Small intestine (tissue), 7 donors: ENCODE measurements around the gene KIAA1217. TPM values are rescaled to one million over a fixed set of nuclear protein-coding genes. Genes with fewer than 3 reads are reported as not detected.
A peak's percentile ranks its signal among the peaks of the same experiment; 100 is the strongest.

Experiments used
- DNase-seq, 2 donors: peaks; one replicate each; pipeline versions ENCODE4 v3.0.0 to v3.0.0-alpha.2; 2013
- FAIRE-seq: peaks from 2 replicates; lab custom pipeline; 2012; peaks lifted over from hg19 to GRCh38; lab: Jason Lieb, UNC
- H3K27ac ChIP-seq, 3 donors: one replicate each; pipeline ENCODE4 v1.5.1; 2013; ENCODE audit warnings: low read length in 2 of 3, mild to moderate bottlenecking in 2 of 3, control low read depth in 1 of 3, inconsistent platforms in 1 of 3, low read depth in 1 of 3, moderate library complexity in 1 of 3
- H3K27me3 ChIP-seq, 3 donors: one replicate each; pipeline ENCODE4 v1.6.1; 2013; ENCODE audit warnings: low read length in 3 of 3, inconsistent platforms in 1 of 3; ENCODE audit not compliant: control insufficient read depth in 3 of 3, insufficient read depth in 3 of 3
- H3K36me3 ChIP-seq, 3 donors: one replicate each; pipeline ENCODE4 v1.6.1; 2013; ENCODE audit warnings: low read length in 3 of 3, inconsistent platforms in 1 of 3, low read depth in 1 of 3, mild to moderate bottlenecking in 1 of 3, moderate library complexity in 1 of 3; ENCODE audit not compliant: control insufficient read depth in 3 of 3, insufficient read depth in 2 of 3
- H3K4me1 ChIP-seq, 3 donors: one replicate each; pipeline ENCODE4 v1.6.1; 2013; ENCODE audit warnings: low read length in 2 of 3, inconsistent platforms in 1 of 3, low read depth in 1 of 3, mild to moderate bottlenecking in 1 of 3, moderate library complexity in 1 of 3; ENCODE audit not compliant: control insufficient read depth in 3 of 3, insufficient read depth in 2 of 3
- H3K4me3 ChIP-seq, 3 donors: one replicate each; pipeline ENCODE4 v1.5.1; 2013; ENCODE audit warnings: low read length in 3 of 3, control low read depth in 1 of 3, inconsistent platforms in 1 of 3, low read depth in 1 of 3, mild to moderate bottlenecking in 1 of 3, moderate library complexity in 1 of 3
- H3K9me3 ChIP-seq, 2 donors: one replicate each; pipeline ENCODE4 v1.6.1; 2013; ENCODE audit warnings: low read depth in 1 of 2, low read length in 1 of 2; ENCODE audit not compliant: control insufficient read depth in 2 of 2, insufficient read depth in 1 of 2
- WGBS, 3 donors: extraction: QIAGEN DNeasy Blood & Tissue Kit; methylation state at CpG; one replicate each; pipeline ENCODE4 v1.1.7; 2013; 5-methylcytosine and 5-hydroxymethylcytosine counted together
- polyA plus RNA-seq, 4 donors: library from polyadenylated mRNA; stranded (reverse) in 3 of 4; unstranded in 1 of 4; fragments of 200-250 nt in 3 of 4; fragments of 120-200 nt in 1 of 4; gene quantifications; one replicate each; pipeline versions ENCODE4 v1.2.1 to v1.2.3, GENCODE V29; 2013
- donor health status: healthy with polysubstance abuse.
- donor health status: control.
- donor health status: control.
- donor health status: Bipolar disorder and iron deficiency.
- donor health status: healthy.

KIAA1217 gene
- polyA plus RNA-seq, 4 donors, result 9.0 to 55.1 (median 11.0) TPM

GRCh38 chr10:24459836-24460235 lies 250.9 kb downstream of the KIAA1217 start:
- H3K4me1 ChIP-seq, result peaks cover 0 to 21% (median 15%) of the 10 kb centered on the region in 3 donors
- H3K4me3 ChIP-seq, result no peak overlapping the region
- no peak overlapping the region for H3K27ac ChIP-seq
- 73 to 89% (median 83%) methylated on average over 3 of the region's 3 CpGs for WGBS, 3 donors
- peaks cover 0 to 9% (median 0%) of the 10 kb centered on the region in 3 donors for H3K36me3 ChIP-seq
- no peaks in the 10 kb centered on the region for H3K27me3 ChIP-seq
- no peaks in the 10 kb centered on the region for H3K9me3 ChIP-seq
- no peak for FAIRE-seq
- no peak for DNase-seq

GRCh38 chr10:24462291-24462813 lies 253.4 kb downstream of the KIAA1217 start:
- Histone ChIP-seq H3K36me3 (peaks cover 0 to 9% (median 0%) of the 10 kb centered on the region in 3 donors), H3K27ac (no peak overlapping the region), H3K4me1 (peaks cover 0 to 21% (median 13%) of the 10 kb centered on the region in 3 donors), H3K4me3 (no peak overlapping the region), H3K27me3 (no peaks in the 10 kb centered on the region), H3K9me3 (no peaks in the 10 kb centered on the region)
- 68 to 84% (median 79%) methylated on average over 7 of the region's 7 CpGs for WGBS, 3 donors
- DNase-seq, result no peak
- no peak for FAIRE-seq

GRCh38 chr10:24462889-24463552 lies 254.1 kb downstream of the KIAA1217 start:
- DNase-seq (no peak), FAIRE-seq (no peak)
- Histone ChIP-seq H3K27ac (peak overlapping the region in 2 of 3 donors; percentile 40 to 97), H3K36me3 (peaks cover 0 to 7% (median 0%) of the 10 kb centered on the region in 3 donors), H3K9me3 (no peaks in the 10 kb centered on the region), H3K27me3 (no peaks in the 10 kb centered on the region), H3K4me3 (no peak overlapping the region), H3K4me1 (peaks cover 0 to 19% (median 7%) of the 10 kb centered on the region in 3 donors)
- 79 to 80% (median 80%) methylated on average over 6 of the region's 6 CpGs for WGBS, 3 donors

- FAIRE-seq (no peak), DNase-seq (peak; percentile 79 to 90)
- Histone ChIP-seq H3K9me3 (no peaks in the 10 kb centered on the region), H3K27me3 (no peaks in the 10 kb centered on the region), H3K36me3 (peaks cover 0 to 7% (median 0%) of the 10 kb centered on the region in 3 donors), H3K4me3 (no peak overlapping the region), H3K4me1 (peaks cover 0 to 24% (median 2%) of the 10 kb centered on the region in 3 donors), H3K27ac (peak overlapping the region; percentile 87 to 97 (median 93))
- WGBS, 3 donors, result 17 to 51% (median 30%) methylated on average over 9 of the region's 9 CpGs
Measured at GRCh38 chr10:24463611-24464426, 254.9 kb downstream of the KIAA1217 start.

GRCh38 chr10:24465124-24465874 lies 256.4 kb downstream of the KIAA1217 start:
- peak overlapping the region in 2 of 3 donors; percentile 51 to 61 for H3K4me3 ChIP-seq
- peak overlapping the region; percentile 87 to 97 (median 93) for H3K27ac ChIP-seq
- peaks cover 0 to 5% (median 0%) of the 10 kb centered on the region in 3 donors for H3K36me3 ChIP-seq
- 16 to 61% (median 22%) methylated on average over 14 of the region's 14 CpGs for WGBS, 3 donors
- no peaks in the 10 kb centered on the region for H3K9me3 ChIP-seq
- peaks cover under 1 to 35% (median 2%) of the 10 kb centered on the region in 3 donors for H3K4me1 ChIP-seq
- DNase-seq (no peak), FAIRE-seq (no peak)
- H3K27me3 ChIP-seq, result no peaks in the 10 kb centered on the region

- Histone ChIP-seq H3K9me3 (no peaks in the 10 kb centered on the region), H3K27ac (peak overlapping the region; percentile 87 to 97 (median 93)), H3K4me1 (peaks cover 2 to 43% (median 6%) of the 10 kb centered on the region in 3 donors), H3K4me3 (peak overlapping the region in 2 of 3 donors; percentile 51 to 61), H3K27me3 (no peaks in the 10 kb centered on the region), H3K36me3 (peaks cover 0 to 7% (median 0%) of the 10 kb centered on the region in 3 donors)
- WGBS, 3 donors, result 7 to 42% (median 21%) methylated on average over 16 of the region's 16 CpGs
- DNase-seq (peak; percentile 91 to 95), FAIRE-seq (peak; percentile 74)
Measured at GRCh38 chr10:24465891-24466818, 257.2 kb downstream of the KIAA1217 start.

- H3K4me3 ChIP-seq, result peak overlapping the region in 2 of 3 donors; percentile 51 to 54
- H3K36me3 ChIP-seq, result peaks cover 0 to 5% (median 0%) of the 10 kb centered on the region in 3 donors
- peak; percentile 40 to 63 for DNase-seq
- no peaks in the 10 kb centered on the region for H3K9me3 ChIP-seq
- H3K27me3 ChIP-seq, result no peaks in the 10 kb centered on the region
- H3K27ac ChIP-seq, result peak overlapping the region; percentile 65 to 97 (median 67)
- H3K4me1 ChIP-seq, result peaks cover 2 to 43% (median 6%) of the 10 kb centered on the region in 3 donors
- WGBS, 3 donors, result 3 to 55% (median 11%) methylated on average over 1 of the region's 1 CpG
- FAIRE-seq, result no peak
Measured at GRCh38 chr10:24467136-24467535, 258.2 kb downstream of the KIAA1217 start.
